GM23338 (cell line): ENCODE measurements around the gene SHISA4. TPM values are rescaled to one million over a fixed set of nuclear protein-coding genes. Genes with fewer than 3 reads are reported as not detected.

ENCODE experiments used
- ATAC-seq: fragments of 200-7000 bp; cut with Tn5 transposase; 3 replicates; pipeline ENCODE4 v1.9.1; 2020
- DNase-seq: peaks from one replicate; pipeline ENCODE4 v3.0.0-alpha.2; 2015; ENCODE audit warnings: low spot score
- H2AFZ ChIP-seq: fragments of 200-600 bp; sonication (generic); 2 replicates; pipeline ENCODE4 v1.8.0; 2016; ENCODE audit warnings: antibody characterized with exemption, mild to moderate bottlenecking, moderate library complexity
- H3F3A ChIP-seq: fragments of 200-600 bp; sonication (generic); replicated peaks from 2 replicates; pipeline ENCODE4 v1.8.0; 2017; ENCODE audit warnings: antibody characterized with exemption, mixed run types, low read depth
- H3K27ac ChIP-seq: fragments of 200-600 bp; sonication (generic); 2 replicates; pipeline ENCODE4 v1.6.1; 2016; ENCODE audit warnings: low read depth
- H3K27me3 ChIP-seq: fragments of 200-600 bp; sonication (generic); 2 replicates; pipeline ENCODE4 v1.8.0; 2016; ENCODE audit warnings: mild to moderate bottlenecking, mixed run types, moderate library complexity; ENCODE audit not compliant: insufficient read depth
- H3K36me3 ChIP-seq: fragments of 200-600 bp; sonication (generic); 2 replicates; pipeline ENCODE4 v1.8.0; 2016; ENCODE audit warnings: mild to moderate bottlenecking; ENCODE audit not compliant: insufficient read depth
- H3K4me1 ChIP-seq: fragments of 200-600 bp; sonication (generic); 2 replicates; pipeline ENCODE4 v1.8.0; 2016; ENCODE audit warnings: mild to moderate bottlenecking, moderate library complexity; ENCODE audit not compliant: insufficient read depth
- H3K4me2 ChIP-seq: fragments of 200-600 bp; sonication (generic); 2 replicates; pipeline ENCODE4 v1.7.1; 2017; ENCODE audit warnings: mixed run types
- H3K4me3 ChIP-seq: fragments of 200-600 bp; sonication (generic); 2 replicates; pipeline ENCODE4 v1.6.1; 2016; ENCODE audit warnings: mixed run types
- H3K79me2 ChIP-seq: fragments of 200-600 bp; sonication (generic); replicated peaks from 2 replicates; pipeline ENCODE4 v1.8.0; 2017; ENCODE audit warnings: mild to moderate bottlenecking; ENCODE audit not compliant: insufficient read depth
- H3K9me2 ChIP-seq: fragments of 200-600 bp; sonication (generic); 2 replicates; pipeline ENCODE4 v1.8.0; 2017; ENCODE audit not compliant: insufficient read depth
- H4K20me1 ChIP-seq: fragments of 200-600 bp; sonication (generic); replicated peaks from 2 replicates; pipeline ENCODE4 v1.8.0; 2017; ENCODE audit warnings: mild to moderate bottlenecking; ENCODE audit not compliant: insufficient read depth
- H3K27ac Mint-ChIP-seq: 2 replicates; pipeline ENCODE4 v1.8.0; 2020; ENCODE audit warnings: inconsistent platforms, mild to moderate bottlenecking, moderate library complexity, mixed read lengths
- H3K27me3 Mint-ChIP-seq: 3 replicates; pipeline ENCODE4 v1.8.0; 2022; ENCODE audit warnings: low read depth, mild to moderate bottlenecking, moderate library complexity, mixed read lengths, inconsistent platforms; ENCODE audit not compliant: insufficient read depth, poor library complexity
- H3K36me3 Mint-ChIP-seq: 3 replicates; pipeline ENCODE4 v1.8.0; 2021; ENCODE audit warnings: low read depth, mild to moderate bottlenecking, inconsistent platforms, moderate library complexity, mixed read lengths
- H3K4me1 Mint-ChIP-seq: 3 replicates; pipeline ENCODE4 v1.8.0; 2020; ENCODE audit warnings: mild to moderate bottlenecking, inconsistent platforms, mixed read lengths
- H3K4me3 Mint-ChIP-seq: 3 replicates; pipeline ENCODE4 v1.8.0; 2021; ENCODE audit warnings: moderate library complexity, mild to moderate bottlenecking, inconsistent platforms, mixed read lengths
- H3K9me3 Mint-ChIP-seq: 3 replicates; pipeline ENCODE4 v1.8.0; 2020; ENCODE audit warnings: moderate library complexity, mild to moderate bottlenecking, inconsistent platforms, mixed read lengths
- EZH2phosphoT487 ChIP-seq: fragments of 200-600 bp; sonication (generic); IDR thresholded peaks from one replicate; pipeline ENCODE4 v1.8.1; 2018; ENCODE audit warnings: antibody characterized with exemption; ENCODE audit not compliant: unreplicated experiment
- NANOG ChIP-seq: IDR thresholded peaks from 2 replicates; pipeline ENCODE4 v1.6.1; 2016; ENCODE audit warnings: antibody characterized with exemption, borderline replicate concordance
- POLR2AphosphoS5 ChIP-seq: IDR thresholded peaks from 2 replicates; pipeline ENCODE4 v1.6.1; 2016; ENCODE audit warnings: antibody characterized with exemption, low read depth
- REST ChIP-seq: IDR thresholded peaks from one replicate; pipeline ENCODE4 v1.6.1; 2018; ENCODE audit warnings: antibody characterized with exemption; ENCODE audit not compliant: unreplicated experiment
- ZNF114 ChIP-seq: fragments of 250-450 bp; sonication (Bioruptor Pico); IDR thresholded peaks from 2 replicates; pipeline ENCODE4 v1.5.0; 2020; ENCODE audit warnings: mild to moderate bottlenecking, moderate library complexity
- ZNF331 ChIP-seq: fragments of 250-450 bp; sonication (Bioruptor Pico); IDR thresholded peaks from 2 replicates; pipeline ENCODE4 v1.5.0; 2020; ENCODE audit warnings: low read depth, mild to moderate bottlenecking, moderate library complexity
- polyA plus RNA-seq: library from polyadenylated mRNA; unstranded; fragments of >200 nt; fragmentation: Nextera tagmentation; extraction: Ambion mirVana; gene quantifications from 2 replicates; pipeline ENCODE4 v1.2.1, GENCODE V29; 2016
- total RNA-seq: library from RNA; depleted of rRNA; stranded (reverse); fragments of >200 nt; shearing (Covaris generic); gene quantifications from 2 replicates; pipeline ENCODE4 v1.2.3, GENCODE V29; 2014
- TF ChIP-seq, protein P1 (sequence below), 2 experiments: fragments of 200-600 bp in 1 of 2; sonication (generic) in 1 of 2; conservative IDR thresholded peaks; 2 replicates each; pipeline versions ENCODE4 v1.5.1 to v1.6.1; 2016 to 2017; ENCODE audit warnings: antibody characterized with exemption in 2 of 2, low read depth in 2 of 2, mild to moderate bottlenecking in 2 of 2, moderate library complexity in 1 of 2
- TF ChIP-seq, protein P2 (sequence below): IDR thresholded peaks from 2 replicates; pipeline ENCODE4 v1.6.1; 2016; ENCODE audit warnings: antibody characterized with exemption

Gene SHISA4
- total and polyA plus RNA-seq, 2 experiments from 2014 or later, result 8.0 to 9.2 TPM

DNA sequence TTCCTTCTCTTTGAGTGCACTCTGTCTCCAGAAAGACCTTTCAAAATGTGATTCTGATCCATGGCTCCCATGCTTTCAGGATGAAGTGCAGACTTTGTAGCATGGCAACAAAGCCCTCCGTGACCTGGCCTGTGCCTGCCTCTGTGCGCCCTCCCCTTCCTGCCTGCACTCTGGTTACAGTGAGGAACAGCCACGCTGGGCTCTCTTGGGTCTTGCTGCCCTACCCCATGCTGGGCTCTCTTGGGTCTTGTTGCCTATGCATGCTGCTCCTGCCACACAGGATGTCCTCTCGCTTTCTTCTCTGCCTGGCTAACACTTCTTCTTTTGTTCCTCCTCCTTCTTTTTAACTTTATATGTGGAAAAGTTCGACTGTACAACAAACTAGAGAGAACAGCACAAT, 29.6 kb downstream of the SHISA4 start:
- DNase-seq, result no peak
- Histone ChIP-seq H3K27ac (no peak overlapping the region), H3F3A (no peaks in the 10 kb centered on the region), H3K4me1 (no peaks in the 10 kb centered on the region), H3K9me2 (no peaks in the 10 kb centered on the region), H3K27me3 (no peaks in the 10 kb centered on the region), H3K4me2 (no peak overlapping the region), H4K20me1 (no peaks in the 10 kb centered on the region), H2AFZ (no peak overlapping the region), H3K4me3 (no peak overlapping the region), H3K79me2 (no peaks in the 10 kb centered on the region), H3K36me3 (no peaks in the 10 kb centered on the region)
- no peak for TF ChIP-seq ZNF331
- TF ChIP-seq POLR2AphosphoS5, result no peak
- TF ChIP-seq EZH2phosphoT487, result no peak
- no peak for TF ChIP-seq NANOG
- no peak for TF ChIP-seq ZNF114
- Mint-ChIP-seq H3K36me3 (no peaks in the 10 kb centered on the region), H3K4me1 (no peaks in the 10 kb centered on the region; the same call in 2 of the 3 replicates), H3K27ac (no peak overlapping the region), H3K4me3 (no peak overlapping the region), H3K27me3 (peaks cover 1% of the 10 kb centered on the region), H3K9me3 (no peaks in the 10 kb centered on the region)
- peak; percentile 55 for ATAC-seq

- H3K27me3 Mint-ChIP-seq, result no peaks in the 10 kb centered on the region
- Histone ChIP-seq H3K9me2 (no peaks in the 10 kb centered on the region), H3K36me3 (no peaks in the 10 kb centered on the region), H3K4me1 (no peaks in the 10 kb centered on the region), H3K4me2 (no peak overlapping the region), H3K27ac (no peak overlapping the region), H4K20me1 (no peaks in the 10 kb centered on the region), H3K79me2 (no peaks in the 10 kb centered on the region), H2AFZ (no peak overlapping the region), H3K4me3 (no peak overlapping the region), H3F3A (no peaks in the 10 kb centered on the region), H3K27me3 (no peaks in the 10 kb centered on the region)
- H3K36me3 Mint-ChIP-seq, result no peaks in the 10 kb centered on the region
- peak overlapping the region; percentile 20; the same call in 1 of the 2 replicates for H3K27ac Mint-ChIP-seq
- TF ChIP-seq, protein P1, sequence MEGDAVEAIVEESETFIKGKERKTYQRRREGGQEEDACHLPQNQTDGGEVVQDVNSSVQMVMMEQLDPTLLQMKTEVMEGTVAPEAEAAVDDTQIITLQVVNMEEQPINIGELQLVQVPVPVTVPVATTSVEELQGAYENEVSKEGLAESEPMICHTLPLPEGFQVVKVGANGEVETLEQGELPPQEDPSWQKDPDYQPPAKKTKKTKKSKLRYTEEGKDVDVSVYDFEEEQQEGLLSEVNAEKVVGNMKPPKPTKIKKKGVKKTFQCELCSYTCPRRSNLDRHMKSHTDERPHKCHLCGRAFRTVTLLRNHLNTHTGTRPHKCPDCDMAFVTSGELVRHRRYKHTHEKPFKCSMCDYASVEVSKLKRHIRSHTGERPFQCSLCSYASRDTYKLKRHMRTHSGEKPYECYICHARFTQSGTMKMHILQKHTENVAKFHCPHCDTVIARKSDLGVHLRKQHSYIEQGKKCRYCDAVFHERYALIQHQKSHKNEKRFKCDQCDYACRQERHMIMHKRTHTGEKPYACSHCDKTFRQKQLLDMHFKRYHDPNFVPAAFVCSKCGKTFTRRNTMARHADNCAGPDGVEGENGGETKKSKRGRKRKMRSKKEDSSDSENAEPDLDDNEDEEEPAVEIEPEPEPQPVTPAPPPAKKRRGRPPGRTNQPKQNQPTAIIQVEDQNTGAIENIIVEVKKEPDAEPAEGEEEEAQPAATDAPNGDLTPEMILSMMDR (conservative IDR thresholded peaks at IDR 0.05; ENCODE audit: low read depth in 2 of 2), result no peak
- no peak for TF ChIP-seq EZH2phosphoT487
- H3K9me3 Mint-ChIP-seq, result no peaks in the 10 kb centered on the region
- no peaks in the 10 kb centered on the region; the same call in 1 of the 3 replicates for H3K4me1 Mint-ChIP-seq
- DNase-seq (no peak), ATAC-seq (no peak)
- H3K4me3 Mint-ChIP-seq, result no peak overlapping the region
These were observed 33.4 kb downstream of the SHISA4 start for GRCh38 chr1:201921952-201922558.

DNA sequence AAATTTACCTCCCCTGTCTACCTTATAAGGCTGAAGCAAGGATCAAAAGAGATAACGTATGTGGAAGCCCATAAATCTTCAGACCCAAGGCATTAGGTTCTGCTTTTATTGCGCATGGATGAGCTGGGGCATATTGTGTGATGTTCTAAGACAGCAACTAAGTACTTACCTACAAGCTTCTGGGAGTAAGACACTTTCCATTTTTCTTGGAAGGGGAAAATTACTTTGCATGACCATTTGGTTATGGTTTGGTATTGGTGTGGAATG, 36.5 kb downstream of the SHISA4 start:
- H3K4me3 Mint-ChIP-seq, result no peak overlapping the region
- ATAC-seq, result no peak
- H3K4me1 Mint-ChIP-seq, result no peaks in the 10 kb centered on the region; the same call in 2 of the 3 replicates
- H3K79me2 ChIP-seq, result no peaks in the 10 kb centered on the region
- no peak overlapping the region for H3K4me3 ChIP-seq
- H3K36me3 Mint-ChIP-seq, result no peaks in the 10 kb centered on the region
- no peaks in the 10 kb centered on the region for H3K36me3 ChIP-seq
- no peaks in the 10 kb centered on the region for H3K9me3 Mint-ChIP-seq
- 0 out of 2 replicates have a peak, but pooled peaks cover 4% of the 10 kb centered on the region for H3K9me2 ChIP-seq
- no peaks in the 10 kb centered on the region for H3K4me1 ChIP-seq
- no peak overlapping the region for H3K27ac Mint-ChIP-seq
- no peak for DNase-seq
- no peaks in the 10 kb centered on the region for H4K20me1 ChIP-seq
- H3K27me3 Mint-ChIP-seq, result no peaks in the 10 kb centered on the region
- H3K27ac ChIP-seq, result no peak overlapping the region
- H3F3A ChIP-seq, result no peaks in the 10 kb centered on the region
- H3K27me3 ChIP-seq, result no peaks in the 10 kb centered on the region
- no peak overlapping the region for H2AFZ ChIP-seq
- no peak overlapping the region for H3K4me2 ChIP-seq
- TF ChIP-seq, protein P2, sequence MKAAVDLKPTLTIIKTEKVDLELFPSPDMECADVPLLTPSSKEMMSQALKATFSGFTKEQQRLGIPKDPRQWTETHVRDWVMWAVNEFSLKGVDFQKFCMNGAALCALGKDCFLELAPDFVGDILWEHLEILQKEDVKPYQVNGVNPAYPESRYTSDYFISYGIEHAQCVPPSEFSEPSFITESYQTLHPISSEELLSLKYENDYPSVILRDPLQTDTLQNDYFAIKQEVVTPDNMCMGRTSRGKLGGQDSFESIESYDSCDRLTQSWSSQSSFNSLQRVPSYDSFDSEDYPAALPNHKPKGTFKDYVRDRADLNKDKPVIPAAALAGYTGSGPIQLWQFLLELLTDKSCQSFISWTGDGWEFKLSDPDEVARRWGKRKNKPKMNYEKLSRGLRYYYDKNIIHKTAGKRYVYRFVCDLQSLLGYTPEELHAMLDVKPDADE, result no peak
- no peak for TF ChIP-seq REST
